ENCODE data around the gene DAP3.
"Not testable (repeated sequence)": the region's sequence is repeated elsewhere in the genome, so short reads cannot be mapped to it uniquely, and the experiment has no call there.

The DAP3 gene

DNA sequence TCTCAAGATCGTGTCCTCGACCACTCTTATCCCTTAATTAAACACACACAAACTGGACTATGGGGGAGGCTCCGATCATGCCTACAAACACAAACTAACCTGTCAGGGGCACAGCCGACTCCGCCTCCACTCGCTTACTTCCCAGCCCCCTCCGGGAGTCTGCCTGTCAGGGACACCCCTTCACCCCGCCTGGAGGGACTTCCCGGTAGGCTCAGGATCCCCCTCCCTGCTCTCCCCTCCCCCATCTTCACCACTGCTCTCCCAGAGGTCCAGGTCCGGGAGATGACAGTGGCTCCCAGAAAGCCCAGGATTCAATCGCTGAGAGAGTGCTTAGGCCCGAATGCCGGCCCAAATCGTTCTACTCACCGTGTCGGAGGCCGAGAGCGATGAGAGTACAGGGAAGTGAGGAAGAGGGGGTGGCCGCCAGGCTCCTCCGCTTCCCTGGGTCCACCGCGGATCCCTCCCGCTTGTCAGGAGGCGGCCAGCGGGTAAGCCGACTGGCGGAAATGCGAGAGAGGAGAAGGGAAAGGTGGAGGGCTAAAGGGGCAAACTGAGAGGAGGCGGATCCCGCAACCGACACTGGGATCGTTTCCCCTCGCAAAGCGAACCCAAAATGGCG is 1.1 kb upstream of the DAP3 start:
- not testable (repeated sequence) for DNase-seq

DNA sequence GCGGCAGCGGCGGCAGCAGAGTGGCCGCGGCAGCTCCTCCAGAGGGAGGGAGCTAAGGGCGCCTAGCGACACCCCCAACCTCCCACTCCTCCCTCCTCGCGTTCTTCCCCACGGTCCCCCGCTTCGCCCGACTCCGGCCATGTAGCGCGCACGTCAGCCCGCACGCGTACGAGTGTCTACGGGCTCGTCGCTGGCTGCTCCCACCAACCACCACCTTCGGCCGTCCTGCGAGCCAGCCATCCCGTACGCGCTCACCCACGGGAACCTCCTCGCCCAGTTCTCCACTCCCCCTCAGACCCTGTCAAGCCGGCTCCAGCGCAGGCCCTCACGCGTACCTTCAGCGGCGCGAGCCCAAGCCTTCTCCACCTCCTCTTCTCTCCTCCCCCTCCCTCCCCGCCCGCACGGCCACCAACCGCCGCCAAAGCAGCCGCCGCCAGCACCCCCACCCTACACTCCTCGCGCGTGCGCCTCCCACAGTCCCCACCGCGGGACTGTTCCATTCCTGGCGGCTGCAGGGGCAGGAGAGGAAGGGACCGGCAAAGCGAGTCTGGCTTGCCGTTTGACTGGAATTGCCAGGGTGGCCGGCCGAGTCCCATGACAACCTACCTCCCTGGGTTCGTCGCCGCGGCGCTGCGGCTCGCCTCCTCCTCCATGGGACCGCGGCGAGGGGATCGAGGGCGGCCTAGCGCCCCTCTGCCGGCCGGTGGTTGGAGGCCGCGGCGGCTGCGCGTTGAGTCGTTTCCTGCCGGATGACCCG is 389 bp upstream of the DAP3 start, which contains the start of gene YY1AP1:
YY1AP1 (minus strand) TSS at position 451 of the 757 bp plus-strand sequence. CDS start 8,338 bp downstream, outside the sequence.
- DNase-seq: peak; percentile 86

DNA sequence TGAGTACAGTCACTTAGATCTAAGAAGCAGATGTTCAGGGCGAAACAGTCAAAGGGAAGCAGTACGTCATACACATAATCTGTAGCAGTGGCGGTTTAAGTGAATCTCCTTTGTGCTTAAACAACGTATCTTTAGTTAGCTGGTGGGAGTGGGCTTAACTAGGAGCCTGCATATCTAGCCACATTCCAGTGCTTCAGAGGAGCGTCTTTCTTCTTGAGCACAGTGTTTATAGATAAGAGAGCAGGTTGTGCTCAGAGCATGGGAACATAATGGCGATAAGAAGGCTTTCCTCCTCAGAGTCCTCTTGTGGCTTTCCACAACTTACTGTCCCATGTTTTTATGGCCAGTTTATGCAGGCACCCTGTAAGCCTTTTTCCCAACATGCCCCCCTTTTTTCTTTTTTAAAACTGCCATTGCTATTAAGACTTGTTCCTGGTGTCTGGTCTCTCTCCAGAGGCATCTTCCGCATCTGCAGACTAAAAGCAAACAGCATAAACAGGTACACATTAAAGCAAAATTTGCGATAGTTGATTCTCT is 3.2 kb downstream of the DAP3 start:
- DNase-seq: no peak

DNA sequence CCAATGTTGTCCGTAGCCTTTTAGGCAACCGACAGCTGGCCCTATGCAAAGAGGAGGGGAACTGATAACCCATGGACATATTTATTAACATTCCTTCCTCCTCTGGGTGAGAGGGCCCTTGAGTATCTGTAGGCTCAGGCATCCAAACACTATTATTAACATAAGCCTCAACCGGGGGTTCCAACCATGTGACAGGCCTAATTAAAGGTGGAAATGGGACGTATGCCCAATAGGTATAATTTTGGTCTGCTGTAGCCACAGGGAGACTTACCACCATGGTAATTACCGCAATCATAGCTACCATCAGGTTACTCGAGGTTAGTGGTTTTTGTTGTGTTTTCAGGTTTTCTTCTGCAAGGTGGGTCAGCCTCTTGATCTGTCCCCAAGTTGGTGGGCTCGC is 5.3 kb downstream of the DAP3 start:
- DNase-seq: no peak

DNA sequence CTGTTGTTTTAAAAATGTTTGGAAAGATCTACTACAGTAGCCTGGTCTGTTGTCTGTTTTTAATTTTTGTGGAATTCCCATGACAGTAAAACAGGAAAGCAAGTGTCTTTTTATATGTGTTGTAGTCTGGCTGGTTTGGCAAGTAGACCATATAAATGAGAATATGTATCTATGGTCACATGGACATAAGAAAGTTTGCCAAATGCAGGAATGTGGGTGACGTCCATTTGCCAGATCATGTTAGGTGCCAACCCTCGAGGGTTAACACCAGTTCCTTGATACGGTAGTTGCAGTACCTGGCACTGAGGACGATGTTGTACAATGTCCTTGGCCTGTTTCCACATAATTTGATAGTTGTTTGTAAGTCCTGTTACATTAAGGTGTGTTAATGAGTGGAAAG is 6.2 kb downstream of the DAP3 start:
- no peak for DNase-seq

DNA sequence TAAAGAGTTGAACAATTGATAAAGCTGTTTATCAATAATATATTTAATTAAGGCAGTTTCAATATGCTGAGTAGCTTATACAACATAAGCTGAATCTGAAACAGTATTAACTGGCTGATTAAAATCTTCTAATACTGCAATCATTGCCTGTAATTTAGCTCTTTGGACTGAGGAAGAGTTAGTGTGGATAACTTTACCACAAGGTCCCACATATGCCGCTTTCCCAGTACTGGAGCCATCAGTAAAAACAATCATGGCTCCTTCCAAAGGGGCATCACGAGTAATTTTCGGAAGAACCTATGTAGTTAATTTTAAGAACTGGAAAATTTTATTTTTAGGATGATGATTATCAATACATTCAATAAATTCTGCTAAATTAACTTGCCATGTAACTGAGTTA is 6.7 kb downstream of the DAP3 start:
- DNase-seq: no peak

DNA sequence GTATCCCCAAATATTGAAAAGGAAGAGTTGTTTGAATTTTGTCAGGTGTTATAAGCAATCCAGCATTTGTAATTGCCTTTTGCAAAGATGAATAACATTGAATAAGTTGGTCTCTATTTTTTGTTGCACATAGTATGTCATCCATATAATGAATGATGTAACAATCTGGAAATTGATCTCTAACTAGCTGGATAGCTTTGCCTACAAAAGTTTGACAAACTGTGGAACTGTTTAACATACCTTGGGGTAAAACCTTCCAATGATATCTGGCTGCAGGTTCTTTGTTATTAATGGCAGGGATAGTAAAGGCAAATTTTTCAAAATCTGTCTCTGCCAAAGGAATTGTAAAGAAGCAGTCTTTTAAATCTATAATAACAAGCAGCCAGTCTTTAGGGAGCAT is 7.6 kb downstream of the DAP3 start:
- no peak for DNase-seq

DNA sequence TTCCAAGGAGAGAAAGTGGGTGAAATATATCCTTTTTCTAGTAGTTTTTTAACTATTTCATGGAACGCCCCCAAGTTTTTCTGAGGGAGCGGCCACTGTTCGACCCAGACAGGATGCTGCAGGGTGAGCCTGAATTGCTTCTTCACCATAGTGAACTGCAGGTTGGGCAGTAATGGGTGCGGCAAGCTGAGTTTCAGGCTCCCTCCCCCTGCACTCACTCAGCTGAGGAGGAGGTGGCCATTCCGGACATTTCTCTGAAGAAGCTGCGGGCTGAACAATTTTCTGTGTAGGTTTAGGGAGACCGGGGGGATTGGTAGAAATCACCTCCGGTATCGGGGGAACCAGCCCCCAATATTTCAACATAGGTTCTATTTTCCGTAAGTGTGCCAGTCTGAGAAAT is 8.2 kb downstream of the DAP3 start:
- DNase-seq: no peak

DNA sequence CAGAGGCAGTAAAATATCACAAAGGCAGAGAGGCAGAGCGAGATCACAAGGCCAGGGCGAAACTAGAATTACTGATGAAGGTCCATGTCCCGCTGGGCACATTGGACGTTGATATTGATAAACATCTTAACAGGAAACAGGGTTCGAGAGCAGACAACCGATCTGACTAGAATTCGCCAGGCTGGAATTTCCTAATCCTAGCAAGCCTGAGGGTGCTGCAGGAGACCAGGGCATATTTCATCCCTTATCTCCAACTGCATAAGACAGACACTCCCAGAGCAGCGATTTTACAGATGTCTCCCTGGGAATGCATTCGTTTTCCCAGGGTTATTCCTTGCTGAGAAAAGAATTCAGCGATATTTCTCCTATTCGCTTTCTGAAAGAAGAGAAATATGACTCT is 8.7 kb downstream of the DAP3 start:
- DNase-seq: not testable (repeated sequence)

DNA sequence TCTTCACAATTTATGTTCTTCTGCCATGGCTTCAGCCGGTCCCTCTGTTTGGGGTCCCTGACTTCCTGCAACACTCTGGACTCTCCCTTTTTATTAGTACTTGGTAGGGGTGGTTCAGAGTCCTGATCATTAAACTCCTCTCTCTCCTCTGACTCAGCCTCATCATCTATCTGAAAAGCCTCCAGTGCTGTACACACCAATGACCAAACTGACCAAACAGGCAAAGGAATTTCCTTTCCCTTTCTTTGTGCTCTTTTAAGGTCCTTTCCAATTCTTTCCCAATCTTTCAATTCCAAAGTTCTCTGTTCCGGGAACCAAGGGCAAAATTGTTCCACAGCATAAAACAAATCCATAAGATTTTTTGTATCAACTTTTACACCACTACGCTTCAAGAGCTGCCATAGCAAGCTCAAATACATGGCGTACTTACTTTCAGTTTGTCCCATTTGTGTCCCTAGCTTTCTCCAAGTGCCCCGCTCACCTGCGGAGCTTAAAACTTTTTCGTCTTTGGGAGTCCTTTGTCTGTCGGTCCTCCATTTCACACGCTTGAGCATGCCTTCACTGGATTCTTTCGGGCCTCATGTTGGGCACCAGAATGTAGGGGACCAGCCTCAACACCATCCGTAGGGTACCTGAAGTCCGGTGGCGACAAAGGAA is 9.6 kb downstream of the DAP3 start:
- DNase-seq: no peak

DNA sequence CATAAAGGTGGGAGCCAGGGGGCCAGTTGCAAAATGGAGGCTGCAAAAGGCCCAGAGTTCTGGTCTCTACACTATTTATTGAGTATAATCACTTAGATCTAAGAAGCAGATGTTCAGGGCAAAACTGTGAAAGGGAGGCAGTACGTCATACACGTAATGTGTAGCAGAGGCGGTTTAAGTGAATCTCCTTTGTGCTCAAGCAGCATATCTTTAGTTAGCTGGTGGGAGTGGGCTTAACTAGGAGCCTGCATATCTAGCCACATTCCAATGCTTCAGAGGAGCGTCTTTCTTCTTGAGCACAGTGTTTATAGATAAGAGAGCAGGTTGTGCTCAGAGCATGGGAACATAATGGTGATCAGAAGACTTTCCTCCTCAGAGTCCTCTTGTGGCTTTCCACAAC is 10.2 kb downstream of the DAP3 start:
- DNase-seq: not testable (repeated sequence)

DNA sequence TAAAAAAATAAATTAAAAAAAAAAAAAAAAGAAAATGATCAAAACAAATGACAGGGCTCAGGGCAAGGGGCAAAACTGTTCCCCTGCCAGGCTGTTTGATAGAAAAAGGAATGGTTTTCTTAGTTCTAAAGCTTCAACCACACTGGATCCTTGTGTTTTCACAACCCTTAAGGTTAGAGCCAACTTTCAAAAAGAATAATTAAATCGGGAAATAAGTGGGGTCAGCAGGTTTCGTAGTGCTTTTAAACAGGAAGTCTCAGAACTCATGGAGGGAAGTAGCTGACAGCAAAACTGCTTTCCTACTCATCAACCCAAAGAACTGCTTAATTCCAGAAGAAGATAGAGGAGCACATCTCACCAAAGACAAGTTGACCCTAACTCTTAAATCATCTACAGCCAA is 12.8 kb downstream of the DAP3 start:
- DNase-seq: peak; percentile 26

DNA sequence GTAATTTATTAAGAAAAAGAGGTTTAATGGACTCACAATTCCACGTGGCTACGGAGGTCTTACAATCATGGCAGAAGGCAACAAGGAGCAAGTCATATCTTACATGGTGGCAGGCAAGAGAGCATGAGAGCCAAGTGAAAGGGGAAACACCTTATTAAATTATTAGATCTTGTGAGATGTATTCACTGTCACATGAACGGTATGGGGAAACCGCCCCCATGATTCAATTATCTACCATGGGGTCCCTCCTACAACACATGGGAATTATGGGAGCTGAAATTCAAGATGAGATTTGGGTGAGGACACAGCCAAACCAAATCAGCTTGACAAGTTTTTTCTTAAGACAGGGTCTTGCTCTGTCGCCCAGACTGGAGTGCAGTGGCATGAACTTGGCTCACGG is 14.3 kb downstream of the DAP3 start:
- DNase-seq: no peak

DNA sequence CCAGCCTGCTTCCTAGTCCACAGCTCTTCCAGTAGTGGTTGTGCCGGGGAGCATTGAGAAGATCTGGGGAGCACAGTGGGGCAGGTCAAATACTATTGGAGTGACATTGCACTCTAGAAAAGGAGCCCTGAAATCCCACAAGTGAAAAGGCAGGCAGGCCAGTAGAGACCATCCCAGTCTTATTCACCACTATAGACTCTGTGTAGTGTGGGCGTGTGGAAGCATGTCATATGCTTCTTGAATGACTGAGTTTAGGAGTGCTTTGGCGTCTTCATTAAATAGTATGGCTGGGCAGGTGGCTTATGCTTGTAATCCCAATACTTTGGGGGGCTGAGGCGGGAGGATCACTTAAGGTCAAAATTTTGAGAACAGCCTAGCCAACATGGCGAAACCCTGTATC is 15.5 kb downstream of the DAP3 start:
- not testable (repeated sequence) for DNase-seq

DNA sequence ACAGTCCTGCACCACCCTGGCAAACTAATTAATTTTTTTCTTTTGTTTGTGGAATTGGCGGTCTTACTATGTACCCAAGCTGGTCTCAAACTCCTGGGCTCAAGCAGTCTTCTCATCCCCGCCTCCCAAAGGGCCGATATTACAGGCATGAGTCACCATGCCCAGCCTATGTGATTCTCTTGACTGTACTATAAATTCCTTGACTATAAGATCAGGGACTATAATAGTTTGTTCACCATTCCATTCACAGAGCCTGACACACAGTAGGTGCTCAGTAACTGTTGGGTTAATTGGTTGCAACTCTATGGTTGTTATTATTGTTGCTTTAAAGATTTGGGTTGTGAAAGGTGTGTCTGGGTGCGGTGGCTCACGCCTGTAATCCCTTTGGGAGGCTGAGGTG is 17.2 kb downstream of the DAP3 start:
- no peak for DNase-seq

DNA sequence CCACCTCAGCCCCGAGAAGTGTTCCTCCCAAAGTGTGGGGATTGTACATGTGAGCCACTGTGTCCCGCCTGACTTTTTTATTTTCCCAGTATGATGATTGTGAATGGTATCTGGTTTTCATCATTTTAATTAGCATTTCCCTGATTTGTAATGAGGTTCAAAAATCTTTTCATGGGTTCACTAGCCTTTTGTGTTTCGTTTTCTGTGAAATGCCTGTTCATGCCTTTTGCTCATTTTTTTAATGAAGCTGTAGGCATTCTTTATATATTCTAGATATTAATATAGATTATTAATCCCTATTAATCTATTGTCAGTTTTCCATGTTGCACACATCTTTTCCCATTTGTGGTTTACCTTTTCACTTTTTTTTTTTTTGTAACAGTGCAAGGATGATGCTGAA is 20.5 kb downstream of the DAP3 start:
- DNase-seq: no peak

DNA sequence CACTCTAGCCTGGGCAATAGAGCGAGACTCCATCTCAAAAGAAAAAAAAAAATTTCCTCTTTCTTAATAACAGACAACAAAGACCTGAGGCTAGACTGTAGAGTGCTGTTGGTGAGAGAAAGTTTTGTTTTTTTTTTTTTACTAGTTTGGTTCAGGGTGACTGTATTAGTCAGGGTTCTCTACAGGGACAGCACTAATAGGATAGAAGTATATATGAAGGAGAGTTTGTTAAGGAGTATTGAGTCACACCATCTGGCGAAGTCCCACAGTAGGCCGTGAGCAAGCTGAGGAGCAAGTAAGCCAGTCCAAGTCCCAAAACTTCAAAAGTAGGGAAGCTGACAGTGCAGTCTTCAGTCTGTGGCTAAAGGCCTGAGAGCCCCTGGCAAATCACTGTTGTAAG is 22.6 kb downstream of the DAP3 start:
- DNase-seq: not testable (repeated sequence)

DNA sequence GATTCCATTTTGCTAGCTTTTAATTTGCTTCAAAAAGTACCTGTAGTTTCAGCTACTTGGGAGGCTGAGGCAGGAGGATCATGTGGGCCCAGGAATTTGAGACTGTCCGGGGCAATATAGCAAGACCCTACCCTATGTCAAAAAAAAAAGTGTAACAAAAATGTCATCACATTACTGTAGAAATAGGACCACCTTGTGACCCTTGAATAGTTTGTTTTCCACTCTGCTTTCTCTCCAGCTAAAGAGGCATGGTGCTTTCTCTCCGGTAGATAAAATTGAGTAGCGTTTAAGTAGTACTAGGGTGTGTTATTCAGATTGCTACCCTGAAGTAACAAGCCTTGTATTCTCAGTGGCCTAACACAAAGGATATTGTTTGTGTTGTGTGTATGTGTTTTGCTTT is 23.7 kb downstream of the DAP3 start:
- not testable (repeated sequence) for DNase-seq

DNA sequence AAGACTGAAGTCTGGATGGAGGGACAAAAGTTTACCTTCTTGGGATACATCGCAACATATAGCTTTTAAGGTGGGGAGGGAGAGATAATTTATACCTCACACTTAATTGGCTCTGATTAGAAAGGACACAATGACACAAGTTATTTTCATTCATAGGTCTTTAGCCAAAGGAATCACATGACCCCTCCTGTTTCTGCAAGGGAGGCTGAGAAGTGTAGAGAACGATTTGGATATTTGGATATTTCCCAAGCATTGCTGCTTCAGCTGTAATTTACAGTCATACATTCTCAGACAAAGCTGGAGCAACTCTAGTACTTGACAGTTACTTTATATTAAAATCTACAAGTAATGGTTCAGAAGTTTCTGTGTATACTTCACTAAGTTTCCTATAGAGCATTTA is 24.2 kb downstream of the DAP3 start:
- DNase-seq: no peak

DNA sequence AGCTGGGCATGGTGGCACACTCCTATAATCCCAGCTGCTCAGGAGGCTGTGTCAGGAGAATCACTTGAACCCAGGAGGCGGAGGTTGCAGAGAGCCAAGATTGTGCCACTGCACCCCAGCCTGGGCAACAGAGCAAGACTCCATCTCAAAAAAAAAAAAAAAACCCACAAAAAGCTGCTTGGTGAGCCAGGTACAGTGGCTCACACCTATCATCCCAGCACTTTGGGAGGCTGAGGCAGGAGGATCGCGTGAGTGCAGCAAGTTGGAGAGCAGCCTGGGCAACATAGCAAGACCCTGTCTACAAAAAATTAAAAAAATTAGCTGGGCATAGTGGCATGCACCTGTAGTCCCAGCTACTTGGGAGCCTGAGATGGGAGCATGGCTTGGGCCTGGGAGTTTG is 26.2 kb downstream of the DAP3 start:
- DNase-seq: not testable (repeated sequence)

DNA sequence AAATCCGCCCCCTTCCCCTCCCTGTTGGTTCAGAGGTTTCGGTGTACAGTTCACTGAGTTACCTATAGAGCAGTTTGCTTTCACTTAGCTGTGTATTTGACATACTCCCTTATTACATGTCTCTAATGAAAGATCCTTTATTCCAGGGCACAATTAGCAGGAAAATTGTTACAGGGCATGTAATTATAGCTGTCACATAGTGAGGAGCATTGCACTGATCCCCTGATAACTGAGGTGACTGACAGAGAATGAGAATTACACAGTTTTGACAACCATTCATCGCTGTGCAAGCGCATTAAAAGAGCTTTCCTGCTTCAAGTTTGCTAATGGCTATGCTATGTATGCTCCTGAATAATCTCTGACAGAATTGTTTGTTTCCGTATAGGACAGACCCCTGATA is 26.9 kb downstream of the DAP3 start:
- DNase-seq: no peak

DNA sequence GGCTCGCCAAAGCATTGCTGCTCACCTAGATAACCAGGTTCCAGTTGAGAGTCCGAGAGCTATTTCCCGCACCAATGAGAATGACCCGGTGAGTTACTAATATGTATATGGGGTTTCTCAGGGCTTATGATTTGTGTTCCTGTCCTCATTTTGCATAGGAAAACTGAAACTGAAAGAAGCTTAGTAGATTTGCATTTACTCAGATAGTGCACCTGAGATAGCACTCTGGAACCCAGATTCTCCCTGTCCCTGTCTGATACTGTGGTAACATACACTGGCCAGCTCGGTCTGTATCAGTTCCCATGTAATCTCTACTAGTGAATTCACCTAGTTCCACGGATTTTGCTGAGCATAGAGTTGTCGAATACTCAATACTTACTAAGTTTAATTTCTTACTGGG is 28.1 kb downstream of the DAP3 start:
- DNase-seq: no peak

DNA sequence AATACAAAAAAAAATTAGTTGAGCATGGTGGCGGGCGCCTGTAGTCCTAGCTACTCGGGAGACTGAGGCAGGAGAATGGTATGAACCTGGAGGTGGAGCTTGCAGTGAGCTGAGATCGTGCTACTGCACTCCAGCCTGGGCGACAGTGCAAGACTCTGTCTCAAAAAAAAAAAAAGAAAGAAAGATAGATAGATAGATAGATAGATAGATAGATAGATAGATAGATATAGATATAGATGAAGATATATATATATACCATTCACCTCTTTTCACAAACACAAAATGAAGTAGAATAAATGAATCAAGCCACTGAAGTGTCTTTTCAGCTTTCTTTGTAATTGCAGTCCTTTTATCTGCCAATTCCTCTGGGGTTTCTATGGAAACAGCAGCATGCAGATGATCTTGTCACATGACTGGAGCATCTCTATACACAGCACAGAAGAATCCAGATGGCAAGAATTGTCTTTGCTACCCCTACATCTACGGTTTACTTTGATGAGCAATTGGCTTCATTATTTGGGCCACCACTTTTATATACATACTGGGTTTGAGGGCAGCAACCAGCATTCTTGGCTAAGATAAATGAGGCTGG is 29.7 kb downstream of the DAP3 start:
- DNase-seq: not testable (repeated sequence)

DNA sequence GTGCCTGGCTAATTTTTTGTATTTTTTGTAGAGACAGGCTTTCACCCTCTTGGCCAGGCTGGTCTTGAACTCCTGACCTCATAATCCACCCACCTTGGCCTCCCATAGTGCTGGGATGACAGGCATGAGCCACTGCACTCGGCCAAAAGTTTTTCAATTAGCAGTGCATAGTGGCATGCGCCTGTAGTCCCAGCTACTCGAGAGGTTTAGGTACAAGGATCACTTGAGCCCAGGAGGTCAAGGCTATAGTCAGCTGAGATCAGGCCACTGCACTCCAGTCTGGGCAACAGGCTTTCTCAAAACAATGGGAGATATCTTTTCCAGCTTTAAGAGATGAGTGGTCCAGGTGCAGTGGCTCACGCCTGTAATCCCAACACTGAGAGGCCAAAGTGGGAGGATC is 30.8 kb downstream of the DAP3 start:
- no peak for DNase-seq
